K562 (cell line): ENCODE results near the gene ISG20. TPM values are rescaled to one million over a fixed set of nuclear protein-coding genes. Genes with fewer than 3 reads are reported as not detected.

ENCODE experiments used
- CBX5 ChIP-seq: IDR thresholded peaks from 2 replicates; pipeline ENCODE4 v1.6.1; 2014; ENCODE audit warnings: low read depth, borderline replicate concordance
- KDM1A ChIP-seq, 2 experiments: fragments of 450-650 bp; IDR thresholded peaks; 2 replicates each; pipeline ENCODE4 v1.6.1; 2016; ENCODE audit warnings: mild to moderate bottlenecking in 2 of 2
- NONO ChIP-seq, 2 experiments: fragments of 200-400 bp in 1 of 2; fragments of 450-650 bp in 1 of 2; formaldehyde crosslinking in 1 of 2; IDR thresholded peaks; 2 replicates each; pipeline ENCODE4 v1.6.1; 2017; ENCODE audit warnings: low read depth in 2 of 2, mild to moderate bottlenecking in 2 of 2, moderate library complexity in 2 of 2, low read length in 1 of 2
- TBP ChIP-seq: optimal IDR thresholded peaks from 2 replicates; pipeline ENCODE3; 2011; ENCODE audit warnings: low read depth, low read length, improper control_type of control experiment
- YY1 ChIP-seq, 3 experiments: IDR thresholded peaks; 2 replicates each; pipeline ENCODE4 v1.6.1; 2011; ENCODE audit warnings: low read length in 2 of 3, mild to moderate bottlenecking in 2 of 3, moderate library complexity in 2 of 3, borderline replicate concordance in 1 of 3, control low read depth in 1 of 3, low read depth in 1 of 3; ENCODE audit not compliant: insufficient read depth in 3 of 3, insufficient replicate concordance in 2 of 3, control insufficient read depth in 1 of 3, insufficient read length in 1 of 3; ENCODE audit errors: extremely low read depth in 1 of 3
- ZNF217 ChIP-seq: sonication (generic); formaldehyde crosslinking; IDR thresholded peaks from 2 replicates; pipeline ENCODE4 v1.8.0; 2022; ENCODE audit warnings: mild to moderate bottlenecking, missing genetic modification reagents
- ZZZ3 ChIP-seq: fragments of 450-650 bp; IDR thresholded peaks from 2 replicates; pipeline ENCODE4 v1.6.1; 2016; ENCODE audit warnings: antibody characterized with exemption, mild to moderate bottlenecking, moderate library complexity
- polyA plus RNA-seq, 8 experiments: library from polyadenylated mRNA; depleted of rRNA in 4 of 8; stranded (reverse) in 5 of 8; unstranded in 3 of 8; fragments of >200 nt; fragmentation: Nextera tagmentation in 2 of 8; fragmentation: Illumina TruSeq in 1 of 8; extraction: Ambion mirVana in 2 of 8; extraction: Trizol in 1 of 8; gene quantifications; 2 replicates each; pipeline versions ENCODE4 v1.2.1 to v1.2.3, GENCODE V29; 2011 to 2014; ENCODE audit warnings: inconsistent platforms in 1 of 8, missing spikeins in 1 of 8
- total RNA-seq, 7 experiments: library from RNA; depleted of rRNA in 6 of 7; stranded (reverse); fragments of >200 nt in 6 of 7; fragmentation: Illumina TruSeq in 2 of 7; extraction: Trizol in 2 of 7; gene quantifications; 2 replicates each; pipeline versions ENCODE4 v1.2.1 to v1.2.3, GENCODE V29; 2011 to 2021; ENCODE audit warnings: low replicate concordance in 1 of 7
- TF ChIP-seq, protein P1 (sequence below): fragments of 200-400 bp; formaldehyde crosslinking; IDR thresholded peaks from 2 replicates; pipeline ENCODE4 v1.6.1; 2017; ENCODE audit warnings: mild to moderate bottlenecking, low read depth, low read length, moderate library complexity

The ISG20 gene
- total and polyA plus RNA-seq, 9 of the 15 experiments (the other 6 are each of a cell fraction or from before 2014, with no cell fraction given): 0.06 to 2.1 (median 1.00) TPM

DNA sequence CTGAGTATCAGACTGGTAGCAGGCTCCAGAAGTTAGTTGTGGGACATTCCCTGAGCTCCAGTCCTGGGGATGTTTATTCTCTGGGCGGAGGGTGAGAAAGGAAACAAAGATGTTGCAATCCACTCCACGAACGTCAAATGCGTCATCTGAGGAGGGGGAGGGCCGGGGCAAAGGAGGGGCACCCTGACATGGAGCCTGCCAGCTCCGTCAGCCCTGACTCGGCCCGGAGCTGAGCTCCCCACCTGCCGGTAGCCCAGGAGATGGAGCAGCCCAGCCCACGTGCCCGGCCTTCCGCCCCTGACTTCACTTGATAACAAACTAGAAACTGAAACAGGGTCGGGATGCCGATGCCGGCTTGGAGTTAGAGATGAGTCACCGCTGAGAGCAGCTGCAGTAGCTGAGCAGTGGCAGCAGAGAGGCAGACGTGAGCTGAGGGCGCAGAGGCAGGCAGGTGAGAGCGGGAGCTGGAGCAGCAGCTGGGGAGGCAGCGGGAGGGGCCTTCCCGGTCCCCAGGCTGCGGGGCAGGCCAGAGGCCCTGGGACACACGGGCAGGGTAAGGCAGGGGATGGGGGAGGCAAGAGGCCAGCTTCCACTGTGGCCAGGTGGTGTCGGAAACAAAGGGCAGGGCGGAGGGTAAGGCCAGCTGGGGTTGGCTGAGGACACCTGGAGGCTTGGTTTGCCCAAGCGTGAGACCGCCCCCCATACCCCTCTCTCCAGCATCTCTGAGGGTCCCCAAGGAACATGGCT lies at the start of gene ISG20 (continued):
- no peak for TF ChIP-seq ZNF217 (CRISPR knock-in tag)
- no peak for TF ChIP-seq CBX5
- TF ChIP-seq YY1 (IDR thresholded peaks at IDR 0.05; ENCODE audit: borderline replicate concordance in 1 of 3, control insufficient read depth in 1 of 3, extremely low read depth in 1 of 3, insufficient read depth in 3 of 3, insufficient read length in 1 of 3, insufficient replicate concordance in 2 of 3, low read depth in 1 of 3, low read length in 2 of 3): peak in 1 of 3 experiments; percentile 62
- TF ChIP-seq, protein P1, sequence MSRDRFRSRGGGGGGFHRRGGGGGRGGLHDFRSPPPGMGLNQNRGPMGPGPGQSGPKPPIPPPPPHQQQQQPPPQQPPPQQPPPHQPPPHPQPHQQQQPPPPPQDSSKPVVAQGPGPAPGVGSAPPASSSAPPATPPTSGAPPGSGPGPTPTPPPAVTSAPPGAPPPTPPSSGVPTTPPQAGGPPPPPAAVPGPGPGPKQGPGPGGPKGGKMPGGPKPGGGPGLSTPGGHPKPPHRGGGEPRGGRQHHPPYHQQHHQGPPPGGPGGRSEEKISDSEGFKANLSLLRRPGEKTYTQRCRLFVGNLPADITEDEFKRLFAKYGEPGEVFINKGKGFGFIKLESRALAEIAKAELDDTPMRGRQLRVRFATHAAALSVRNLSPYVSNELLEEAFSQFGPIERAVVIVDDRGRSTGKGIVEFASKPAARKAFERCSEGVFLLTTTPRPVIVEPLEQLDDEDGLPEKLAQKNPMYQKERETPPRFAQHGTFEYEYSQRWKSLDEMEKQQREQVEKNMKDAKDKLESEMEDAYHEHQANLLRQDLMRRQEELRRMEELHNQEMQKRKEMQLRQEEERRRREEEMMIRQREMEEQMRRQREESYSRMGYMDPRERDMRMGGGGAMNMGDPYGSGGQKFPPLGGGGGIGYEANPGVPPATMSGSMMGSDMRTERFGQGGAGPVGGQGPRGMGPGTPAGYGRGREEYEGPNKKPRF: no peak
- peak; percentile 21 to 81; a peak in 3 of 4 replicates for TF ChIP-seq KDM1A (IDR thresholded peaks at IDR 0.05)
- TF ChIP-seq ZZZ3: no peak
- TF ChIP-seq NONO (IDR thresholded peaks at IDR 0.05; ENCODE audit: low read depth in 2 of 2, low read length in 1 of 2): peak in 1 of 2 experiments; percentile 75; a peak in 1 of 4 replicates
- peak; percentile 60 for TF ChIP-seq TBP
